ENCODE results near the gene ECE1.
A peak's percentile ranks its signal among the peaks of the same experiment; 100 is the strongest.
"Not testable (repeated sequence)": the region's sequence is repeated elsewhere in the genome, so short reads cannot be mapped to it uniquely, and the experiment has no call there.

The ECE1 gene

GRCh38 chr1:21247892-21248715 is 42.2 kb downstream of the ECE1 start:
- DNase-seq, result no peak

- no peak for DNase-seq
Observed at GRCh38 chr1:21246905-21247642, 43.2 kb downstream of the ECE1 start.

GRCh38 chr1:21245688-21246229 is 44.5 kb downstream of the ECE1 start:
- no peak for DNase-seq

GRCh38 chr1:21244986-21245687 is 45.1 kb downstream of the ECE1 start:
- no peak for DNase-seq

- no peak for DNase-seq
Observed at GRCh38 chr1:21244154-21244553, 46.1 kb downstream of the ECE1 start.

- no peak for DNase-seq
Observed at GRCh38 chr1:21242846-21243245, 47.4 kb downstream of the ECE1 start.

GRCh38 chr1:21241771-21242581 is 48.3 kb downstream of the ECE1 start:
- DNase-seq, result no peak

- no peak for DNase-seq
Observed at GRCh38 chr1:21240706-21241105, 49.6 kb downstream of the ECE1 start.

- no peak for DNase-seq
Observed at GRCh38 chr1:21239221-21239620, 51.0 kb downstream of the ECE1 start.

- DNase-seq, result peak; percentile 96
Observed at GRCh38 chr1:21238141-21238800, 52.0 kb downstream of the ECE1 start.

GRCh38 chr1:21237446-21238088 is 52.7 kb downstream of the ECE1 start:
- DNase-seq, result no peak

- no peak for DNase-seq
Observed at GRCh38 chr1:21236178-21236577, 54.1 kb downstream of the ECE1 start.

GRCh38 chr1:21234779-21235178 is 55.5 kb downstream of the ECE1 start:
- DNase-seq, result peak; percentile 42

GRCh38 chr1:21233490-21233889 is 56.8 kb downstream of the ECE1 start:
- no peak for DNase-seq

GRCh38 chr1:21232044-21232443 is 58.2 kb downstream of the ECE1 start:
- peak; percentile 67 for DNase-seq

- DNase-seq, result peak; percentile 76
Observed at GRCh38 chr1:21229246-21230000, 60.8 kb downstream of the ECE1 start.

GRCh38 chr1:21228224-21228623 is 62.0 kb downstream of the ECE1 start:
- DNase-seq, result not testable (repeated sequence)

- DNase-seq, result no peak
Observed at GRCh38 chr1:21225065-21225464, 65.2 kb downstream of the ECE1 start.

- DNase-seq, result no peak
Observed at GRCh38 chr1:21220815-21221214, 69.4 kb downstream of the ECE1 start.

- no peak for DNase-seq
Observed at GRCh38 chr1:21219674-21220073, 70.6 kb downstream of the ECE1 start.
